IMR-90 (cell line): ENCODE measurements around the gene SRXN1. TPM values are rescaled to one million over a fixed set of nuclear protein-coding genes. Genes with fewer than 3 reads are reported as not detected.

Experiments used
- ATAC-seq: fragments of 200-7000 bp; cut with Tn5 transposase; 2 replicates; pipeline ENCODE4 v1.9.1; 2020; ENCODE audit warnings: low read depth, mild to moderate bottlenecking, moderate library complexity
- BruUV-seq: library from RNA; stranded (reverse); fragments of 400-500 nt; replicated peaks from 2 replicates; lab custom pipeline; 2021; lab: Mats Ljungman, UMichigan
- CTCF ChIA-PET: fragments of 300-600 bp; formaldehyde crosslinking; extraction: SDS; loops from one replicate; lab custom pipeline; 2021; ENCODE audit warnings: antibody characterized with exemption; lab: Yijun Ruan, JAX
- POLR2A ChIA-PET: fragments of 300-600 bp; sonication (Branson Sonifier 250); formaldehyde crosslinking; loops from one replicate; lab custom pipeline; 2022; ENCODE audit warnings: antibody characterized with exemption; ENCODE audit not compliant: unreplicated experiment; lab: Charles Lee
- DNase-seq: peaks from one replicate; pipeline ENCODE4 v3.0.0; 2013
- H2AFZ ChIP-seq: replicated peaks from 2 replicates; pipeline ENCODE3; 2013; ENCODE audit warnings: low read length, mild to moderate bottlenecking; ENCODE audit not compliant: poor library complexity
- H2AK5ac ChIP-seq: 2 replicates; pipeline ENCODE4 v1.6.1; 2013; ENCODE audit warnings: low read depth, low read length, inconsistent platforms
- H2AK9ac ChIP-seq: replicated peaks from 2 replicates; pipeline ENCODE3; 2013; ENCODE audit warnings: mild to moderate bottlenecking, low read depth, low read length, moderate library complexity; ENCODE audit not compliant: poor library complexity
- H2BK120ac ChIP-seq: 2 replicates; pipeline ENCODE4 v1.6.1; 2013; ENCODE audit warnings: low read depth, low read length, inconsistent platforms
- H2BK15ac ChIP-seq: 3 replicates; pipeline ENCODE4 v1.6.1; 2013; ENCODE audit warnings: low read depth, low read length, inconsistent platforms
- H2BK20ac ChIP-seq: 2 replicates; pipeline ENCODE4 v1.6.1; 2013; ENCODE audit warnings: low read depth, mild to moderate bottlenecking, inconsistent platforms, low read length, moderate library complexity
- H2BK5ac ChIP-seq: 2 replicates; pipeline ENCODE4 v1.6.1; 2013; ENCODE audit warnings: mild to moderate bottlenecking, low read depth, low read length, inconsistent platforms; ENCODE audit not compliant: poor library complexity, severe bottlenecking
- H3K14ac ChIP-seq: replicated peaks from 2 replicates; pipeline ENCODE4 v1.6.1; 2013; ENCODE audit warnings: low read depth, low read length, inconsistent platforms
- H3K18ac ChIP-seq: 2 replicates; pipeline ENCODE4 v1.6.1; 2013; ENCODE audit warnings: low read depth, low read length, control low read depth
- H3K23ac ChIP-seq: 2 replicates; pipeline ENCODE4 v1.6.1; 2013; ENCODE audit warnings: low read depth, low read length, inconsistent platforms
- H3K27ac ChIP-seq: 2 replicates; pipeline ENCODE4 v1.5.1; 2013; ENCODE audit warnings: mild to moderate bottlenecking, control low read depth, low read length; ENCODE audit not compliant: insufficient read depth
- H3K27me3 ChIP-seq: 2 replicates; pipeline ENCODE4 v1.6.1; 2013; ENCODE audit warnings: low read length; ENCODE audit not compliant: control insufficient read depth, insufficient read depth
- H3K36me3 ChIP-seq: 2 replicates; pipeline ENCODE4 v1.6.1; 2013; ENCODE audit warnings: low read length, mixed read lengths; ENCODE audit not compliant: control insufficient read depth, insufficient read depth
- H3K4ac ChIP-seq: 2 replicates; pipeline ENCODE4 v1.6.1; 2013; ENCODE audit warnings: low read depth, low read length, inconsistent platforms
- H3K4me1 ChIP-seq: 2 replicates; pipeline ENCODE4 v1.6.1; 2013; ENCODE audit warnings: low read length, mixed read lengths; ENCODE audit not compliant: control insufficient read depth, insufficient read depth
- H3K4me2 ChIP-seq: 2 replicates; pipeline ENCODE4 v1.6.1; 2013; ENCODE audit warnings: low read depth, mild to moderate bottlenecking, control low read depth, low read length, moderate library complexity
- H3K4me3 ChIP-seq: 2 replicates; pipeline ENCODE4 v1.5.1; 2013; ENCODE audit warnings: low read depth, mild to moderate bottlenecking, control low read depth, low read length, moderate library complexity; ENCODE audit not compliant: insufficient read depth
- H3K56ac ChIP-seq: 2 replicates; pipeline ENCODE4 v1.6.1; 2013; ENCODE audit warnings: low read length, inconsistent platforms; ENCODE audit not compliant: insufficient read depth; ENCODE audit errors: extremely low read depth
- H3K79me1 ChIP-seq, 2 experiments: 2 replicates each; pipeline ENCODE4 v1.6.1; 2013; ENCODE audit warnings: low read length in 2 of 2, inconsistent platforms in 1 of 2, low read depth in 1 of 2
- H3K9ac ChIP-seq: 2 replicates; pipeline ENCODE4 v1.6.1; 2013; ENCODE audit warnings: low read depth, low read length, control low read depth
- H3K9me1 ChIP-seq: 2 replicates; pipeline ENCODE4 v1.6.1; 2013; ENCODE audit warnings: low read length, inconsistent platforms; ENCODE audit not compliant: insufficient read depth
- H3K9me3 ChIP-seq: 2 replicates; pipeline ENCODE4 v1.6.1; 2013; ENCODE audit warnings: low read length; ENCODE audit not compliant: control insufficient read depth, insufficient read depth
- H4K20me1 ChIP-seq: 2 replicates; pipeline ENCODE4 v1.6.1; 2013; ENCODE audit warnings: low read length, inconsistent platforms; ENCODE audit not compliant: insufficient read depth
- H4K5ac ChIP-seq: 2 replicates; pipeline ENCODE4 v1.6.1; 2013; ENCODE audit warnings: mild to moderate bottlenecking, low read depth, low read length, control low read depth
- H4K8ac ChIP-seq, 2 experiments: 2 replicates each; pipeline ENCODE4 v1.6.1; 2013; ENCODE audit warnings: low read depth in 2 of 2, low read length in 2 of 2, control low read depth in 1 of 2, inconsistent platforms in 1 of 2
- H4K91ac ChIP-seq: 2 replicates; pipeline ENCODE4 v1.6.1; 2013; ENCODE audit warnings: low read depth, low read length, inconsistent platforms; ENCODE audit not compliant: insufficient read depth
- CEBPB ChIP-seq: IDR thresholded peaks from 2 replicates; pipeline ENCODE4 v1.6.1; 2012; ENCODE audit warnings: low read depth, low read length, improper control_type of control experiment
- CHD1 ChIP-seq: IDR thresholded peaks from 2 replicates; pipeline ENCODE4 v1.6.1; 2012; ENCODE audit warnings: low read depth, low read length, improper control_type of control experiment
- ELK1 ChIP-seq: fragments of 150-350 bp; IDR thresholded peaks from 2 replicates; pipeline ENCODE4 v1.6.1; 2016; ENCODE audit warnings: low read depth, mild to moderate bottlenecking, low read length, moderate library complexity, borderline replicate concordance
- MXI1 ChIP-seq: IDR thresholded peaks from 2 replicates; pipeline ENCODE4 v1.6.1; 2012; ENCODE audit warnings: low read depth, mild to moderate bottlenecking, low read length, moderate library complexity, borderline replicate concordance
- NFE2L2 ChIP-seq: fragments of 150-350 bp; IDR thresholded peaks from 2 replicates; pipeline ENCODE4 v1.6.1; 2016; ENCODE audit warnings: low read depth, mild to moderate bottlenecking, low read length
- RAD21 ChIP-seq: IDR thresholded peaks from 2 replicates; pipeline ENCODE4 v1.6.1; 2012; ENCODE audit warnings: low read length, improper control_type of control experiment
- RCOR1 ChIP-seq: IDR thresholded peaks from 2 replicates; pipeline ENCODE4 v1.6.1; 2012; ENCODE audit warnings: mild to moderate bottlenecking, low read length, improper control_type of control experiment; ENCODE audit not compliant: insufficient replicate concordance
- RFX5 ChIP-seq: IDR thresholded peaks from 2 replicates; pipeline ENCODE4 v1.8.0; 2012; ENCODE audit warnings: low read depth, mild to moderate bottlenecking, low read length, moderate library complexity
- SMC3 ChIP-seq: fragments of 150-350 bp; IDR thresholded peaks from 2 replicates; pipeline ENCODE4 v1.6.1; 2016; ENCODE audit warnings: low read depth, mild to moderate bottlenecking, antibody characterized with exemption, low read length, moderate library complexity
- USF2 ChIP-seq: fragments of 150-350 bp; IDR thresholded peaks from 2 replicates; pipeline ENCODE4 v1.6.1; 2017; ENCODE audit warnings: mild to moderate bottlenecking, antibody characterized with exemption, low read length, low read depth
- WGBS, 2 experiments: methylation state at CpG; one replicate each; pipeline versions ENCODE4 v1.1.5 to v1.1.7; 2013; ENCODE audit warnings: missing lambda C conversion rate in 2 of 2; ENCODE audit not compliant: insufficient read length in 1 of 2; ENCODE audit errors: extremely low coverage in 2 of 2; 5-methylcytosine and 5-hydroxymethylcytosine counted together
- dilution Hi-C: fragments of 300-500 bp; cut with HindIII; formaldehyde crosslinking; loops from one replicate; pipeline ENCODE4 v1.14.3; 2018; ENCODE audit warnings: low sequenced_read_pairs; ENCODE audit not compliant: unreplicated experiment
- in situ Hi-C: fragments of 300-500 bp; cut with MboI; formaldehyde crosslinking; loops from 3 replicates; pipeline ENCODE4 v1.14.3; 2019; ENCODE audit warnings: low sequenced_read_pairs, inconsistent platforms, mixed read lengths
- intact Hi-C: fragments of 100-400 bp; cut with micrococcal nuclease; formaldehyde crosslinking; loops from 2 replicates; pipeline ENCODE4 v1.10.0; 2022
- polyA plus RNA-seq, 3 experiments: library from polyadenylated mRNA; depleted of rRNA; stranded (reverse); fragments of >200 nt; gene quantifications; 2 replicates each; pipeline ENCODE4 v1.2.3, GENCODE V29; 2012; ENCODE audit warnings: low replicate concordance in 1 of 3
- total RNA-seq: library from RNA; depleted of rRNA; stranded (reverse); fragments of >200 nt; gene quantifications from 2 replicates; pipeline ENCODE4 v1.2.3, GENCODE V29; 2012

Gene SRXN1
- total and polyA plus RNA-seq, 2 of the 4 experiments (the other 2 are of a cell fraction), result 51.2 to 71.2 TPM

GRCh38 chr20:623021-623420 lies 30.0 kb downstream of the SRXN1 start:
- BruUV-seq, result no TSS peak
- no peaks in the 10 kb centered on the region for H4K20me1 ChIP-seq
- ATAC-seq (no peak), DNase-seq (no peak)
- H3K9me1 ChIP-seq, result no peaks in the 10 kb centered on the region
- H3K23ac ChIP-seq, result no peak overlapping the region
- POLR2A ChIA-PET, result no interaction called here
- in situ Hi-C loops, result no loop called here
- no peak overlapping the region for H4K5ac ChIP-seq
- CTCF ChIA-PET, result no interaction called here
- no peak overlapping the region for H3K14ac ChIP-seq
- no peak overlapping the region for H2BK20ac ChIP-seq
- H3K4me3 ChIP-seq, result no peak overlapping the region
- H3K79me1 ChIP-seq, result no peaks in the 10 kb centered on the region
- H4K8ac ChIP-seq, result no peak overlapping the region
- H2AK9ac ChIP-seq, result no peak overlapping the region
- no peaks in the 10 kb centered on the region for H3K4me1 ChIP-seq
- no peaks in the 10 kb centered on the region for H3K36me3 ChIP-seq
- H4K91ac ChIP-seq, result no peak overlapping the region
- dilution Hi-C loops, result no loop called here
- no peak overlapping the region for H3K56ac ChIP-seq
- no CpG with 5 or more reads among the region's 4 CpGs for WGBS, 2 experiments
- intact Hi-C loops, result no loop called here
- no peak overlapping the region for H3K4me2 ChIP-seq
- no peak overlapping the region for H2BK15ac ChIP-seq
- no peak overlapping the region for H2AK5ac ChIP-seq
- TF ChIP-seq USF2, result no peak
- no peak for TF ChIP-seq SMC3
- TF ChIP-seq NFE2L2, result no peak
- TF ChIP-seq RCOR1, result no peak
- no peak for TF ChIP-seq RFX5
- TF ChIP-seq MXI1, result no peak
- TF ChIP-seq CHD1, result no peak
- no peak for TF ChIP-seq RAD21
- no peak for TF ChIP-seq ELK1
- TF ChIP-seq CEBPB, result no peak
- no peak overlapping the region for H2BK120ac ChIP-seq
- H2BK5ac ChIP-seq, result no peak overlapping the region
- H3K9me3 ChIP-seq, result peaks cover 3% of the 10 kb centered on the region
- no peak overlapping the region for H2AFZ ChIP-seq
- H3K27me3 ChIP-seq, result peaks cover 28% of the 10 kb centered on the region
- no peak overlapping the region for H3K9ac ChIP-seq
- H3K27ac ChIP-seq, result no peak overlapping the region
- no peak overlapping the region for H3K4ac ChIP-seq
- no peak overlapping the region for H3K18ac ChIP-seq
